Panc1 (cell line): ENCODE measurements around the gene PHACTR4.

Source experiments
- POLR2AphosphoS5 ChIP-seq: IDR thresholded peaks from 2 replicates; pipeline ENCODE4 v1.6.1; 2012; ENCODE audit warnings: mild to moderate bottlenecking, low read depth, low read length, moderate library complexity
- SIN3A ChIP-seq: IDR thresholded peaks from 2 replicates; pipeline ENCODE4 v1.6.1; 2012; ENCODE audit warnings: low read depth, mild to moderate bottlenecking, low read length, moderate library complexity, borderline replicate concordance; ENCODE audit not compliant: insufficient read depth
- TF ChIP-seq, protein P1 (sequence below): fragments of 450-650 bp; IDR thresholded peaks from 2 replicates; pipeline ENCODE4 v1.5.1; 2017; ENCODE audit warnings: mild to moderate bottlenecking
- TF ChIP-seq, protein P2 (sequence below), 2 experiments: IDR thresholded peaks; 2 replicates each; pipeline ENCODE4 v1.6.1; 2011 to 2012; ENCODE audit warnings: low read depth in 2 of 2, control low read depth in 1 of 2, low read length in 1 of 2, mild to moderate bottlenecking in 1 of 2, moderate library complexity in 1 of 2; ENCODE audit not compliant: insufficient read depth in 1 of 2

DNA sequence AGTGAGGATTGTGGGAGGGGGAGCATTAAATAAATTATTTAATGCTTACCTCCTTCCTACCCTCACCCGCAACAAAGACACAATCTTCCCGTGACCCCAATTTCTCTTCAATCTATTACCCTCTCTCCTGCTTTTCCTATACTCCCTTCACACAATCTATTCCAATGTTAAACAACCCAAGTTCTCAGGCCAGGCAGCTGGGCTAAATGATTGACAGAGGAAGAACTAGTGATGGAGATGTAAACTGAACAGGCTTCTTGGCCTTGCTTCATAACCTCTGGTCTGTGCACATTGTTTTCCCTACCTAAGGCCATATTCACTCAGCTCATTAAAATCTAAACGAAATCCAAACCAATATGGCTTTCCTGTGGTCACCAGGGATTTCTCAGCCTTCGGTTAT, 132.4 kb downstream of the PHACTR4 start:
- TF ChIP-seq, protein P1, sequence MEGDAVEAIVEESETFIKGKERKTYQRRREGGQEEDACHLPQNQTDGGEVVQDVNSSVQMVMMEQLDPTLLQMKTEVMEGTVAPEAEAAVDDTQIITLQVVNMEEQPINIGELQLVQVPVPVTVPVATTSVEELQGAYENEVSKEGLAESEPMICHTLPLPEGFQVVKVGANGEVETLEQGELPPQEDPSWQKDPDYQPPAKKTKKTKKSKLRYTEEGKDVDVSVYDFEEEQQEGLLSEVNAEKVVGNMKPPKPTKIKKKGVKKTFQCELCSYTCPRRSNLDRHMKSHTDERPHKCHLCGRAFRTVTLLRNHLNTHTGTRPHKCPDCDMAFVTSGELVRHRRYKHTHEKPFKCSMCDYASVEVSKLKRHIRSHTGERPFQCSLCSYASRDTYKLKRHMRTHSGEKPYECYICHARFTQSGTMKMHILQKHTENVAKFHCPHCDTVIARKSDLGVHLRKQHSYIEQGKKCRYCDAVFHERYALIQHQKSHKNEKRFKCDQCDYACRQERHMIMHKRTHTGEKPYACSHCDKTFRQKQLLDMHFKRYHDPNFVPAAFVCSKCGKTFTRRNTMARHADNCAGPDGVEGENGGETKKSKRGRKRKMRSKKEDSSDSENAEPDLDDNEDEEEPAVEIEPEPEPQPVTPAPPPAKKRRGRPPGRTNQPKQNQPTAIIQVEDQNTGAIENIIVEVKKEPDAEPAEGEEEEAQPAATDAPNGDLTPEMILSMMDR = no peak
- TF ChIP-seq SIN3A = no peak
- TF ChIP-seq, protein P2, sequence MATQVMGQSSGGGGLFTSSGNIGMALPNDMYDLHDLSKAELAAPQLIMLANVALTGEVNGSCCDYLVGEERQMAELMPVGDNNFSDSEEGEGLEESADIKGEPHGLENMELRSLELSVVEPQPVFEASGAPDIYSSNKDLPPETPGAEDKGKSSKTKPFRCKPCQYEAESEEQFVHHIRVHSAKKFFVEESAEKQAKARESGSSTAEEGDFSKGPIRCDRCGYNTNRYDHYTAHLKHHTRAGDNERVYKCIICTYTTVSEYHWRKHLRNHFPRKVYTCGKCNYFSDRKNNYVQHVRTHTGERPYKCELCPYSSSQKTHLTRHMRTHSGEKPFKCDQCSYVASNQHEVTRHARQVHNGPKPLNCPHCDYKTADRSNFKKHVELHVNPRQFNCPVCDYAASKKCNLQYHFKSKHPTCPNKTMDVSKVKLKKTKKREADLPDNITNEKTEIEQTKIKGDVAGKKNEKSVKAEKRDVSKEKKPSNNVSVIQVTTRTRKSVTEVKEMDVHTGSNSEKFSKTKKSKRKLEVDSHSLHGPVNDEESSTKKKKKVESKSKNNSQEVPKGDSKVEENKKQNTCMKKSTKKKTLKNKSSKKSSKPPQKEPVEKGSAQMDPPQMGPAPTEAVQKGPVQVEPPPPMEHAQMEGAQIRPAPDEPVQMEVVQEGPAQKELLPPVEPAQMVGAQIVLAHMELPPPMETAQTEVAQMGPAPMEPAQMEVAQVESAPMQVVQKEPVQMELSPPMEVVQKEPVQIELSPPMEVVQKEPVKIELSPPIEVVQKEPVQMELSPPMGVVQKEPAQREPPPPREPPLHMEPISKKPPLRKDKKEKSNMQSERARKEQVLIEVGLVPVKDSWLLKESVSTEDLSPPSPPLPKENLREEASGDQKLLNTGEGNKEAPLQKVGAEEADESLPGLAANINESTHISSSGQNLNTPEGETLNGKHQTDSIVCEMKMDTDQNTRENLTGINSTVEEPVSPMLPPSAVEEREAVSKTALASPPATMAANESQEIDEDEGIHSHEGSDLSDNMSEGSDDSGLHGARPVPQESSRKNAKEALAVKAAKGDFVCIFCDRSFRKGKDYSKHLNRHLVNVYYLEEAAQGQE (IDR thresholded peaks at IDR 0.05; ENCODE audit: insufficient read depth in 1 of 2, low read depth in 2 of 2, low read length in 1 of 2) = no peak
- TF ChIP-seq POLR2AphosphoS5 = no peak
